DMS53 treated with DMSO at 0.1 percent for 48 hours (cell line): ENCODE results near the gene BAZ2B.

Source experiments
- DNase-seq: peaks from one replicate; lab custom pipeline; 2025; ENCODE audit not compliant: unreplicated experiment; lab: John Stamatoyannopoulos, UW

Gene BAZ2B

DNA sequence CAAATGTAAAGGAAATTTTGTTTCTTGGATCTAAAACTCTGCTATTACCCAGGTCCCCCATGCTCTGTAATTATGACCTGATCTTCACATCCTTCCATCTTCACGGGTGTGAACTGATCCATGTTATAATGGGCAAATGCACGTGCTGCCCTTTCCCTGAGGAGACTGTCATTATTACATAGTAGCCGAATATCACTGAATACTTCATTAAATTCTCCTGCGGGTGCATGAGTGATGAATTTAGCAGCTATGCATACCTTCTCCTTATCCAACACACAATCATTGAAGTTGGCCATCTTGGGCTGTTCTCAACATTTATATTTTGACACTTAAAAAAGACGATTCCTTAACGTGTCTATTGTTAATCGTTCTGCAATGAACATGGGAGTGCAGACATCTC lies 153.4 kb downstream of the BAZ2B start:
- DNase-seq = no peak

DNA sequence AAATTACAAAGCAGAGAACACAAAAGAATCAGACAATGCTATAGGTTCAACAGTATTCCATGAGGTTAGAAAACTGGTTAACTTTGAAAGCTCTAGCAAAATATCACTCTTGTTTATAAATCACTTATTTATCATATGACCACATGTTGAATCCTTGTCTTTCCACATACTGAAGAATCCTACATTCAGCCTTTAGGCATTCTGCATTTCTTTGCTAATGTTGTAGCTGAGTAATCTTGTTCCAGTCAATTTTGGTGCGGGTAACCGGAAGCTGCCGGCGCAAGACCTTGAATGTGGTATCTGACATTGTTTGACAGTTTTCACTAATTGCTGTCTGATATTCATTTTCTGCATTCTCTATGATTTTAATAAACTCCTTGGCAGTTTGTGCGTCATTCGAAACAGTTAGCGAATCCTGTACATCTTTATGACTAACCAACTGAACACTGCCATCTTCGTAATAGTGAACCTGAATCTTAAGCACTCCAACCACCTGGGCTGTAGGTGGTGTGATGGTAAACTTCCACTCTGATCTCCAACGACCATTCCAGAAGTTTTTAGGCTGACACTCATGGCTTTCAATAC lies 154.1 kb downstream of the BAZ2B start:
- no peak for DNase-seq

DNA sequence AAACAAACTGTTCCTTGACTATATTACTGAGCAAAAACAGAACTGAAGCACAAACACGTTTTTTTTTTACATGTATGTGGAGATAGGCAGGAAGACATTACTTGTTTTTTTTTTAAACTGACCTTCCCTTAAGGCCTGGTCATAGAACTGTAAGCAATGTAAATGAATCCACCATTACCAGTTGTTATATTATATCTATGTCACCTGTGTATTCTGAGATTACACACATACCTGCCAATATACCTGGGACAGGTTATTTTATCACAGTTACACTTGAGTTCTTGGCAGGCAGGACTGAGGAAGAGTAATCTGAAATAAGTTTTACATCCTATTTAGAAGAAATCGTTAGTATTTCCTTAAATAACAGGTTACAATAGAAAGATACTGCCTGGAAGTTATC lies 155.3 kb downstream of the BAZ2B start:
- no peak for DNase-seq

DNA sequence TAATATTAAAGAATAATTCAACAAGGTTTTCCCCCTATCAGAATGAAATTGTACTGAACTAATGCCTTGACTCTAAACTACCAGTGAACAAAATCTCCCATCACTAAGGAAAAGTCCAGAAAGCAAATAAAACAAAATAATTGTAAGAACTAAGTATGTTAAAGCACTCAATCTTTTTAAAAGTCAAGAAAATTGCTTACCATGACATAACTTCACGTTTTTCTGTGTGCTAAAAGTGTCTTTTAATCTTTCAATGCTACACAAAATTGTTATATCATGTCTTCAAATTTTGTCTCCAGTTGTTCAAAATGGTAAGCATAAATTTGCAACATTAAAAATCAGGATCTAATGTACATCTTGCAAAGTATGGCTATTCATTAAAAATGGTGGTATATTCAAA lies 156.1 kb downstream of the BAZ2B start:
- DNase-seq = no peak

DNA sequence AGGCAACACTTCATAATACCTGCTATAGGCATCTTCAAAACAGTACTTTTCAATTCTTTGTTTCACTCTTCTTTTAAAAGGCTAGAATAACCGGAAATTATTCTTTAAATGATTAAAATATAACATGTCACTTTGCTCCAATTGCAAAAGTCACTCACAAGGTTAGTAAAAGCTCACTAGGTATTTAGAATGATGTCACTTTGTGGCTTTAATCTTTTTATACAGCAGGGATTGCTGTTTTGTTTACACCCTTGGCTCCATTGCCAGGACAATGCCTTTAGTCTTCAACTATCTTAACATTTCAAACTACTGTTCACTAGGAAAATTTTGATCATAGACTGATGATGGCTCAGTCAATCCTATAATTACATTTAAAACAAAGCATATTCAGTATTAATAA lies 157.1 kb downstream of the BAZ2B start:
- no peak for DNase-seq

DNA sequence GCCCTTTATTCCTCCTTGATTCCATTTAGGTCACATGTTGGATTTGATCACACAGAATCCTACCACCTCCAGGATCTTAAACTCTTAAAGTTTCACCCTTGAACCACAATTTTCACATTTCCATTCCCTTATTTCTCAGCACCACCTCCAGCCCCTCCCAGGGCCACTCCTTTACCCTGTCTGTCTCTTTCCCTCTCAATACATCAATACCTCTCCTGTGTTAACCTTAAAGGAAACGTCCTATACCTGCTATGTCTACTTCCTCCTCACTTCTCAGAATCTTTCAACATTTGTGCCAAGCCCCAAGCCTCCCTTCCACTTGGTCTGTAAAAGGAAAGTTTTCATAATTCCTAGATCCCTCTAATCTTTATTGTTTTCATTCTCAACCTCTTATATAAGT lies 158.8 kb downstream of the BAZ2B start:
- no peak for DNase-seq

DNA sequence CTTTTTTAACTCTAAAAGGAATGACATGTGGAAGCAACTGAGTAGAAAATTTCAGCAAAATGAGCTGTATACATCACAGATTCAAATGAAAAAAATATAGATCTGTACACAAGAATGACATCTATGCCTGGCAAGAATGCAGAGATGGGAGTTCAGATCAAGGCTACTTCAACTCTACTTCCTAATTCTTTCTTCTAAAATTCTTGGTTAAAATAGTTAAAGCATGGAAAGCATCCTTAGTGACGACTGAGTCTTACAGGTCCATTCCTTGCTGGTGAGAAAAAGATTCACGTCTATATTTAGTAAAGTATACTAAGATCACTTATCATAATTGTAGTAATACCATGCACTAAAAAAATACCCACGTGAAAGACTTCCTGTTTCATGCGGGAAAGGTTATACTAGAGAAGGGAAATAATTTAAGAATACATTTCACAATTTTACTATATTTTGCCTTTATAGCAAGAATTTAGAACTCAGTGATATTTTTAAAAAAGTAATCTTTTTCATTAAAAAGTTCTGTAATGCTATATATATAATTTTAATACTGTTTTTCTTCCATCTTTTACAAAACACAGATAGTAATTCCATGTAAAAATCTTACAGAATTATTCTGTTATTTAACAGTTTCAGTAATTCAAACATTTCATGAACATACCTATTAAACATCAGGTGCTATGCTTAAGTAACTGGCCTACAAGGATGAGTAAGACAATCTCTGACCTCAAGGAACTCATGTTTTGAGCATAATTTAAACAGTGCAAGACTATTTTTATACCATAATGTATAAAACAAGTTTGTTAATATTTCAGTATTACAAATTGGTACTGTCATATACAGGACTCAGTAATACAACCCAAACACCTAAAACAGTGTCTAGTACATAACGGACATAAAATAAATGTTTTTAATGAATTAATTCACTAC lies 159.6 kb downstream of the BAZ2B start:
- DNase-seq = no peak

DNA sequence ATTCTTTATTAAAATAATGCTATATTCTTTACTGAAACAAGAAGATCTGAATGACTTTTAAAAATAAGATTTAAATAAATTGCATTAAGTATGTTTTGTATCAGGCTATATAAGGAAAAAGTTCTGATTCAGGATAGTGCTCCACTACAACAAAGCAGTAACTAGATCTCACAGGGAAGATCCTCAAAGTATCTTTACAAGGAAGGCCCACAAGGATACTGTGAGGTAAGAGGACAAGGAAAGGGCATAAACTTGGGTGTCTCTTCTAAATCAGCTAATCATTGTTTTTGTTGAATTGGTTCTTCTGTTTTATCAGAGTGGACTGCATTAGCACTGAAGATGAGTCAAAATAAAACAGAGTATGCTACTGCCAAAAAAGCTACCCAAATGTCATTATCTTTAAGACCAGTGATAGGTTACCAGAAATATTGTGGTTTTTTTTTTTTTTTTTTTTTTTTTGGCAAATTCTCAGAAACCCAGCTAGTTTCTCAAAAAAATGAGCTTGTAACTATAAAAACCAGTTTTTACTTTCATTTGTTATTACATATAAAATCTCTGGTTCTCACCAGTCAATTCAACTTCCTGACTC lies 160.9 kb downstream of the BAZ2B start:
- no peak for DNase-seq

DNA sequence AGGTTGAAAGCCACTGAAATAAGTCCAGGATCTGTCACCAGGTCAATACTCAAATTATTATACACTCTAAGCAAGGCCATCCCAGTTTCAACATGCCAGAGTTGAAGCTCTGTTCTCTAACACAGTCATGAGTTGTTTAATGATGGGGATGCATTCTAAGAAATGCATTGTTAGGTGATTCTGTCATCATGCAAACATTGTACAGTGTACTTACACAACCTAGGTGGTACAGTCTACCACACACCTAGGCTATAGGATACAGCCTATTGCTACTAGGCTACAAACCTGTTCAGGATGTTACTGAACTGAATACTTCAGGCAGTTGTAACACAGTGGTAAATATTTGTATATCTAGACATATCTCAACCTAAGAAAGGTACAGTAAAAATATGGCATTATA lies 162.2 kb downstream of the BAZ2B start:
- no peak for DNase-seq

DNA sequence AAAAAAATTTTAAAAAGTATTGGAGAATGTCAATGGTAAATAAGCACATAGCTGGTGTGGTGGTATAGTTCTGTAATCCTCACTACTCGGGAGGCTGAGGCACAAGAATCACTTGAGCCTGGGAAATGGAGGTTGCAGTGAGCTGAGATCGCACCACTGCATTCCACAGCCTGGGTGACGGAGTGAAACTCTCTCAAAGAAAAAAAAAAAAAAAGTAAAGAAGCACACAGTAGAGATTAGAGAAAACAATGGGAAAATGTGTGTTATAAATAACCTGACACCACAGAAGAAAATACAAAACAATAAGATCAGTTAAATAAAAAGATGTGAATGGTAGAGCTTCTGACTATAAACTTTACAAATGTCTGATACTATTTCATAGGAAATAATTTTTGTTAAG lies 166.2 kb downstream of the BAZ2B start:
- no peak for DNase-seq

DNA sequence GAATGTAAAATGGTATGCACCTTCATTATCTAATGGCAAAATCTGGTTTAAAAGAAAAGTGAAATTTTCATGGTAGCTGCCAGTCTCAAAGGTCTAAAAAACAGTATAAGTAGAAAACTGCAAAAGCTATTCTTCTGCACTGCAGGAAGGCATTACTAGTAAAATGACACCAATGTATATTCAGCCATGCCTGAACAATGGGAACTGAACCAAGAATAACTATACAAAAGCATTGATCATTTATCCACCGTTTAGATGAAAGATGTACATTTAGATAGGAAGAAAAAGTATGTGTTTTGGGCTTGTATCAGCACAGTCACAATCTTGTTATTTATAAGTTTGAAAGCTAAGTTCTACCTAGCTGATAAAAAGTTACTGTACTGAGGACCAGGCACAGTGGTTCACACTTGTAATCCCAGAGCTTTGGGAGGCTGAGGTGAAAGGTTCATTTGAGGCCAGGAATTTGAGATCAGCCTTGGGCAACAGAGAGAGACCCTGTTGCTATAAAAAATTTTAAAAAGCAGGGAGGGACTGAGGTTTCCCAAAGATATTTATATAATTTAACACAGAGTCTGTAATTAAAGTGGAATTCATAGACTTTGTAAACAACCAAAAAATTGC lies 166.7 kb downstream of the BAZ2B start:
- DNase-seq = no peak

DNA sequence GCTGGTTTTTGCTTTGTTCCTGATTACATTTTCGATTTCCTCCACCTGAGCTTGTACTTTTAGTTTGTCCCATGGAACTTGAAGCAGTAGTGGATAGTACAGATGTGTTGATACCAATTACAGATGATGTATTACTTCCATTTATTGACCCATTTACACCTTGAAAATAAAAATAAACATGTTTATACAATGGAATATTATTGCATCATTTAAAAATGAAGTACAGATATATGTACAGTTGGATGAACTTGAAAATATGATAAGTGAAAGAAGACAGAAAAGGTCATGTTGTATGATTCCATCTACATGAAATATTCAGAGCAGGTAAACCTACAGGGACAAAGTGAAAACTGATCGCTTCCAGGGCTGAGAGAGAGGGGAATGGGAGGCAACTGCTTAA lies 169.5 kb downstream of the BAZ2B start:
- no peak for DNase-seq

DNA sequence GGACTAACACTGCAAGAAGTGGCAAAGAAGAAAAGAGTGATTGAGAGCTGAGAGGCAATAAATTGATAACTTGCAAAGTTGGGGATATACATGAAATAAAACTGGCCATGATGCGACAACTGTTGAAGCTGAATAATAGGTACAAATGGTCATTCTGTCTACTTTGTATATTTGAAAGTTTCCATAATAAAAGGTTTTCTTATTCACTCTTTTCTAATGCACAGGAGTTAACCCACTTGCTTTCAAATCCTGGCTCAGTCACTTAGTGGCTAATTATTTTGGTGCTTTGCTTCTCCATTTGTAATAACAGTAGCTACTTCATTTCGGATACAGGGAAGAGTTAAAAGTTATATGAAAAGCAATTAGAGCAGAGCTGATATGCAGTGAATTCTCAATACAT lies 170.1 kb downstream of the BAZ2B start:
- no peak for DNase-seq

DNA sequence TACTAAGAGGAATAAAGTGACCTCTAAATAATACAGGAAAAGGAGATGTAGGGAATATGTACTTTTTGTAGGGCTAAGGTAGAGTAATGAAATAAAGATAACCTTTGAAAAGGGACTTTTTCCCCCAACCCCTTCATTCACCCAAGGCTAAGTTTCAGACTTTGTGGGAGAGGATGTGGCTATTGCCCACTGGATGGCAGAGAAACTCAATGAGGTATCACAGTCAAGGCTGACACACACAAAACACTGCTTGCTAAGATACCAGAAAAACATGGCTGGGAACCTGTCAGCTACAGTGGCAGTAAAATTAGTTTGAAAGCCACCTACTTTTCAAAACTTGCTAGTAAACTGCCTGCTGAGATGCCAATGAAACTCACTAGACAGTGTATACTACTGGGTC lies 171.0 kb downstream of the BAZ2B start:
- DNase-seq = no peak

DNA sequence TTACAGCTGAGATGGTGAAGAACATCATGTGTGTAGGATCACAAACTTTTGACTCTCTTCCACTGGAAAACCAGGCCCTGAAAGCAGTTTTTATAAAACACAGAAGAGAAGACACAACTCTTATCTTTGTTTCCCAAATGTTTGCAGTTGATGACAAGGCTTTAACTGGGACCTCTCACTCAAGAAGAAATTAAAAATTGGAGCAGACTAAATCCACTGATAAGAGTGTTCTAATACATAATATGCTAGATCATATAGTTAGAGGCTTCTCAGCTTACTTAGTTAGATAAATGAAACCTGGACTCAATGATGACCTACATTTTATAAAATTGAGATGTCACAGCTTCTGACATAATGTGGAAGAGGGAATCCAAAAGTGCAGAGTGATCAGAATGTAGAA lies 171.6 kb downstream of the BAZ2B start:
- DNase-seq = no peak

DNA sequence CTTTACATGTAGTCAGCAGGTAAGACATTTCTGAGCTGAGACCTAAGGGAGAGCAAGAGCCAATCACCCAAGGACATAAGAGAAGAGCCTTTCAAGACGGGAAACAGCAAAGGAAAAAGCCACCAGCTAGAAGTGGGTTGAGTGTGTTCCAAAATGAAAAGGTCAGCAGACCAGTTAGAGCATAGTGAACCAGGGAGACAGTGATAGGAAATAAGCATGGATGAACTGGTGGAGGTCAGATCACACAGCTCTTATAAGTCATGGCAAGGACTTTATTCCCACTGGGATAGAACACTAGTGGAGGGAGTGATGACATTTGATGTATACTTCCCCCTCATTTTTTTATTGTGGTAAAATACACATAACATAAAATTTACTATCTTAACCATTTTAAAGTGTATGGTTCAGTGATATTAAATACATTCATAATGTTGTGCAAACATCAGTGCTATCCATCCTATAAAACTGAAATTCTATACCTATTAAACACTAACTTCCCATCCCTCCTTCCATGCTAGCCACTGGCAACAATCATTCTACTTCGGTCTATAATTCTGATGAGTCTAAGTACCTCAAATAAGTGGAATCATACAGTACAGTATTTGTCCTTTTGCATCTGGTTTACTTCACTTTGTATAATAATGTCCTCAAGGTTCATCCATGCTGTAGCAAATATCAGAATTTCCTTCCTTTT lies 174.0 kb downstream of the BAZ2B start:
- no peak for DNase-seq

DNA sequence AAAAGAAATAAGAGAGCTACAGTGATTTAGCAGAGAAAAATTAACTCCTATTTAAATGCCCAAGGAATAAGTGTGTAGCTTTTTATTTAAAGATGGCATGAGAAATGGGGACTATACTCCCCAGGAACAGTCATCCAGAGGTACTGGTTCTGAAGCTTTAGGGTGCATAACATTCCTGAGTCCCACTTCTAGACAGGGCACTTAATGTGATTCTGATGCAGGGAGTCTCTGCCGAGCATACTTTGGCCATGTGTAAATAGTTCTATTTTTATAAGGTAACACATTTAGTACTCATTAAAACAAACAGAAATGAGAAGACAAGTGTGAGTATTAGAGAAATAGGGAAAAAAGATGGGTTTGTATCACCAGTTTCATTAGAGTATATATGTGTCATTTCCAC lies 175.2 kb downstream of the BAZ2B start:
- no peak for DNase-seq

DNA sequence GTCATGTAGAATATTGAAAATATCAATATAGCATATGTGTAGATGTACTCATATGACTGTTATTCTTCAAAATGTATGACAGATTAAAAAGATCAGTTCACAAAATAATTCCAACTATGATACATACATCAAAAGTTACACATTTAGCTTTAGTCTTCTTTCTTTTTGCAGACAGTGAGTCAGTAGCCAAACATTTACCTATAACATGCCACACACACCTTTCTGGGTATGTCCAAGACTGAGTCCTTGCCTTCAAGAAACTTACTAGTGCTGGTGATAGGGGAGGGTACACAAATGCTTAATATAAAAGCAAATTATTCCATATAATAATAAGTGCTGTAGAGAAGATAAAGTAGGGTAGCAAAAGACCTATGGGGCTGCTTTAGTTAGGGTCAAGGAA lies 176.9 kb downstream of the BAZ2B start:
- DNase-seq = no peak

DNA sequence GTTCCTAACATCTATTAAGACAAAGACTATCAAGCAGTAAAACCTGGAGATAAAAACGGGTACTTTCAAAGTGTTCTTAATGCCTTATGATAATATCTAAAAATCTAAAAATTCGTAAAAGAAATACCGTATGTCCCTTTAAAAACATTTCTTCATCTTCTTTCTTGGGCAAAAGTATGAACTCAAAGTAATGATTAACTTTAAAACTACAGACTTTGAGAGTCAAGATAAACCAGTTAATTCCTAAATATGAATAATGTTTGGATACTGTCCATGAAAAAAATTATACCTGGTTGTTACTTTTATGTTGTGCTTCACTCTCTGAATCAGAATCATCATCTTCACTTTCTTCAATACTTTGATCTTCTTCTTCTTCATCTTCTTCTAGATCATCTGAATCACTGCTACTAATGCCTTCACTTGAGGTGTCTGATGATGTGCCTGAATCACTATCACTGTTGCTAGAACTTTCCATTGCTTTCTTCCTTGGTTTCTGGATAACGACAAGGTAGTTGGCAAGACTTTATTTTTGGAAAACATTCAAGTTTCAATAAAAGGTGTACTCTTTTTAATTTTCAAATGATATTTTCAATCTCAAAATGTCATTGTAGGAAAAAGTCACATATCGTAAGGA lies 177.5 kb downstream of the BAZ2B start:
- no peak for DNase-seq

DNA sequence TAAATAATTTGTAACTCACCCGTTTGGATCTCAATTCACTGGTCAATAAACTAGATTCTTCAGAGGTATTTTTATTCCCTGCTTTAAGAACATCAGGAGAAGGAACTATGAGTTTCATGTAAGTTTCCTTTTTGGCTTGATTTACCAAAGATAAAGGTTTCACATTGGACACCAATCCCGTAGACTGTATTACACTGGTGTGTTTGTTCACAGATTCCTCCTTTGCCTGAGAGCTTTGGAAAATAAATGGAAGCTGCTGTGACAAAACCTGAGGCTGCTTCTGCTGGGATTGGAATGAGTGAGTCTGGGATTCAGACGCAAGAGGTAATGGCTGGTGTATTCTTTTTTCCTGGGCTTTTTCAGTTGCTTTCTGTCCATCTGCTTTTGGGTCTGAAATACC lies 178.1 kb downstream of the BAZ2B start:
- no peak for DNase-seq

DNA sequence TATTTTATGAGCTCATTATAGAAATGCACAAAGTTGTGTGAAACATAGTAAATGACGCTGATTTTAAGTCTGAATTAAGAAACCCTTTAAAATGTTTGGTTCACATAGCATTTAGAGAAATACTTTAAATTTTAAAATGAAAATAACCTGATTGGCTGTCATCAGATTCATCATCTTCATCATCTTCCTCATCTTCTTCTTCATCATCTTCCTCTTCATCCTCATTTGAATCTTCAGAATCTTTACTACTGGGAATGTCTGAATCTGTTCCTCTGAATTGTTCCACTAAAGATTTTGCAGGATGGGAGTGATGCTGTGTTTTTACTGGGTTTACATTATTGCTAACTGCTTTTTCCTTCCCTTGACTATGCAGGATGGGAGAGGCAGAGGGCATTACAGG lies 183.7 kb downstream of the BAZ2B start:
- DNase-seq = no peak
